Coronary artery (tissue), 2 donors: ENCODE measurements around the gene NFATC2.

Experiments
- DNase-seq: peaks from one replicate; pipeline ENCODE4 v3.0.0-alpha.2; 2017; ENCODE audit warnings: low spot score
- H3K27ac ChIP-seq, 2 donors: fragments of 200-600 bp; sonication (generic); one replicate each; pipeline ENCODE4 v1.5.1; 2016 to 2019
- H3K4me3 ChIP-seq: fragments of 200-600 bp; sonication (generic); 2 replicates; pipeline ENCODE4 v1.5.1; 2016; ENCODE audit warnings: mild to moderate bottlenecking, moderate library complexity
- TF ChIP-seq, protein P1 (sequence below): fragments of 200-600 bp; sonication (generic); IDR thresholded peaks from one replicate; pipeline ENCODE4 v1.5.1; 2019; ENCODE audit warnings: antibody characterized with exemption

Gene NFATC2

GRCh38 chr20:51525241-51526105 is 17.0 kb downstream of the NFATC2 start:
- peak overlapping the region; percentile 18 for H3K4me3 ChIP-seq
- no peak for DNase-seq

GRCh38 chr20:51523276-51524013 is 19.1 kb downstream of the NFATC2 start:
- Histone ChIP-seq H3K4me3 (no peak overlapping the region), H3K27ac (no peak overlapping the region)
- TF ChIP-seq, protein P1, sequence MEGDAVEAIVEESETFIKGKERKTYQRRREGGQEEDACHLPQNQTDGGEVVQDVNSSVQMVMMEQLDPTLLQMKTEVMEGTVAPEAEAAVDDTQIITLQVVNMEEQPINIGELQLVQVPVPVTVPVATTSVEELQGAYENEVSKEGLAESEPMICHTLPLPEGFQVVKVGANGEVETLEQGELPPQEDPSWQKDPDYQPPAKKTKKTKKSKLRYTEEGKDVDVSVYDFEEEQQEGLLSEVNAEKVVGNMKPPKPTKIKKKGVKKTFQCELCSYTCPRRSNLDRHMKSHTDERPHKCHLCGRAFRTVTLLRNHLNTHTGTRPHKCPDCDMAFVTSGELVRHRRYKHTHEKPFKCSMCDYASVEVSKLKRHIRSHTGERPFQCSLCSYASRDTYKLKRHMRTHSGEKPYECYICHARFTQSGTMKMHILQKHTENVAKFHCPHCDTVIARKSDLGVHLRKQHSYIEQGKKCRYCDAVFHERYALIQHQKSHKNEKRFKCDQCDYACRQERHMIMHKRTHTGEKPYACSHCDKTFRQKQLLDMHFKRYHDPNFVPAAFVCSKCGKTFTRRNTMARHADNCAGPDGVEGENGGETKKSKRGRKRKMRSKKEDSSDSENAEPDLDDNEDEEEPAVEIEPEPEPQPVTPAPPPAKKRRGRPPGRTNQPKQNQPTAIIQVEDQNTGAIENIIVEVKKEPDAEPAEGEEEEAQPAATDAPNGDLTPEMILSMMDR, result no peak
- DNase-seq, result no peak

More at GRCh38 chr20:51525241-51526105, 17.0 kb downstream of the NFATC2 start:
- H3K27ac ChIP-seq, result peak overlapping the region in 1 of 2 donors; percentile 49
- TF ChIP-seq, protein P1, result no peak

DNA sequence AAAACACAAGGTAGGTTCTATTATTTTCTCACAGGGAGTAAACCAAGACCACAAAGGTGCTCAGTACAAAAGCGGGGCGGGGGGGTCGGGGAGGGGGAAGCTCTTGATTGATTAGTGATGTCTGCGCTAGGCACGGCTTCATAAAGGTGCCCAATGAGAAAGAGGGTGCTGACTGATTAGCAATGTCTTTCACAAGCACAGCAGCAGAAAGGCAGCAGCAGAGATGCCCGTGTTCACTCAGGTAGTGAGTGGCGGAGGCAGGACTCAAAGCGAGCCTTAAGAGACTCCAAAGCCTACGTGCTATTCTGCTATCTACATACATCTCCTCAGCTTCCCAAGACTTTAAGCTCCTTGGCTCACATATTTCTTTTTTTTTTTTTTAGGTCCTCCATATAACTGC is 20.3 kb downstream of the NFATC2 start:
- TF ChIP-seq, protein P1, result no peak
- no peak overlapping the region for H3K4me3 ChIP-seq
- no peak overlapping the region for H3K27ac ChIP-seq
- no peak for DNase-seq

- H3K27ac ChIP-seq, result no peak overlapping the region
- TF ChIP-seq, protein P1, result no peak
- no peak overlapping the region for H3K4me3 ChIP-seq
- no peak for DNase-seq
These were observed 24.7 kb downstream of the NFATC2 start for GRCh38 chr20:51517839-51518238.

DNA sequence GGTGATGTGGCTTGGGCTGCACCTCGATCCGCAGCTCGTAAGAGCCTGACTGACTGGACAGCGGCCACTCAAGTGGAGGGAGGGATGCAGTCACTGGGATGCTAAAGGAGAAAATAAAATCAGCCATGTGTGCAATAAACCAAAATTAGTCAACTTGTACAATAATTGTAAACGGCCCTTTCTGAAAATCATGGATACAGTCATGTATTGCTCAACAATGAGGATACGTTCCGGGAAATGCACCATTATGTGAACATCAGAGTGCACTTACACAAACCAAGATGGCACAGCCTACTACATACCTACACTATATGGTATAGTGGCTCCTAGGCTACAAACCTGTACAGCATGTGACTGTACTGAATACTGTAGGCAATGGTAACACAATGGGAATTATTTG is 25.7 kb downstream of the NFATC2 start:
- Histone ChIP-seq H3K27ac (no peak overlapping the region), H3K4me3 (no peak overlapping the region)
- DNase-seq, result no peak
- TF ChIP-seq, protein P1, result no peak

DNA sequence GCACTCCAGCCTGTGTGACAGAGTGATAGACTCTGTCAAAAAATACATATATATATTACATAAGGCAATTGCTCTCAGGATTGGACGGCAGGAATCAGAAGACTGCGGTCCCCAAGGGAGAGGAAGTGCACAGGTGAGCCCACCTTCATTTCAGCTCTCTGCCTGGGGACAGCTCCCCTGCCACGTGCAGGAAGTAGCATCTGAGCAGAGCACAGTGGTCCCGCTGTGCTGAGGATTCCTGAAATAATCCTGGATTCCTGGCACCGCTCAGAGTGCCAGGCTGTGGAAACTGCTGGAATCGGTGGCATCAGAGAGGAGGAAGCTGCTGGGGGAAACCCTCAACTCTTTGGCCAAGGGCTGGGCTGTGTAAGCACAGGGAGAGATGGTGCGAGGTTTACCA is 27.7 kb downstream of the NFATC2 start:
- TF ChIP-seq, protein P1, result no peak
- no peak for DNase-seq

More for the DNA sequence above, 27.7 kb downstream of the NFATC2 start:
- H3K27ac ChIP-seq, result no peak overlapping the region
- no peak overlapping the region for H3K4me3 ChIP-seq
